SU-DHL-6 (cell line): Measurements from ENCODE around the gene PNO1.

Experiments
- H2AFZ ChIP-seq: fragments of 200-600 bp; sonication (generic); 2 replicates; pipeline ENCODE4 v1.6.1; 2014; ENCODE audit warnings: low read depth, mild to moderate bottlenecking, moderate library complexity, mixed read lengths, antibody characterized with exemption, low read length; ENCODE audit not compliant: severe bottlenecking
- H3F3A ChIP-seq: fragments of 200-600 bp; shearing (Covaris generic); 2 replicates; pipeline ENCODE4 v1.6.0; 2016; ENCODE audit warnings: antibody characterized with exemption, mild to moderate bottlenecking; ENCODE audit not compliant: insufficient read depth
- H3K27ac ChIP-seq: fragments of 200-600 bp; sonication (generic); 2 replicates; pipeline ENCODE4 v1.5.1; 2016; ENCODE audit warnings: low read depth, mild to moderate bottlenecking, low read length, moderate library complexity, mixed read lengths
- H3K27me3 ChIP-seq: fragments of 200-600 bp; sonication (generic), shearing (Covaris generic); 2 replicates; pipeline ENCODE4 v1.6.0; 2014; ENCODE audit warnings: mild to moderate bottlenecking, low read length
- H3K36me3 ChIP-seq: fragments of 200-600 bp; sonication (generic); 2 replicates; pipeline ENCODE4 v1.6.1; 2014; ENCODE audit warnings: mild to moderate bottlenecking, low read length, mixed read lengths
- H3K4me2 ChIP-seq: fragments of 300-600, 200-600 bp; shearing (Covaris generic), sonication (generic); 2 replicates; pipeline ENCODE4 v1.6.0; 2014; ENCODE audit warnings: low read length, low read depth, mild to moderate bottlenecking; ENCODE audit not compliant: poor library complexity, severe bottlenecking
- H3K4me3 ChIP-seq: fragments of 200-600 bp; sonication (generic); 2 replicates; pipeline ENCODE4 v1.5.1; 2014; ENCODE audit warnings: antibody characterized with exemption, low read length, mild to moderate bottlenecking, mixed read lengths; ENCODE audit not compliant: insufficient read depth, poor library complexity, severe bottlenecking
- H3K79me2 ChIP-seq: fragments of 200-600 bp; sonication (generic); 2 replicates; pipeline ENCODE4 v1.6.1; 2014; ENCODE audit warnings: mild to moderate bottlenecking, low read length, moderate library complexity; ENCODE audit not compliant: insufficient read depth
- H3K9ac ChIP-seq: fragments of 200-600 bp; sonication (generic); 2 replicates; pipeline ENCODE4 v1.7.0; 2014; ENCODE audit warnings: mild to moderate bottlenecking, low read length
- H3K9me2 ChIP-seq: fragments of 200-600 bp; sonication (generic); replicated peaks from 2 replicates; pipeline ENCODE4 v1.6.1; 2014; ENCODE audit warnings: low read length; ENCODE audit not compliant: insufficient read depth
- H3K9me3 ChIP-seq: fragments of 200-600 bp; sonication (generic); 2 replicates; pipeline ENCODE4 v1.6.1; 2014; ENCODE audit warnings: low read length, mixed read lengths; ENCODE audit not compliant: insufficient read depth
- H4K20me1 ChIP-seq: fragments of 200-600 bp; sonication (generic); 2 replicates; pipeline ENCODE4 v1.6.1; 2014; ENCODE audit warnings: low read depth, mild to moderate bottlenecking, antibody characterized with exemption, low read length, moderate library complexity, mixed read lengths
- CTCF ChIP-seq: fragments of 200-600 bp; sonication (generic); IDR thresholded peaks from one replicate; pipeline ENCODE4 v1.5.1; 2017; ENCODE audit warnings: antibody characterized with exemption, mild to moderate bottlenecking, low read length, moderate library complexity; ENCODE audit not compliant: insufficient read depth, poor library complexity, severe bottlenecking
- EZH2phosphoT487 ChIP-seq: fragments of 200-600 bp; sonication (generic), shearing (Covaris generic); conservative IDR thresholded peaks from 2 replicates; pipeline ENCODE4 v1.6.1; 2018; ENCODE audit warnings: mild to moderate bottlenecking, antibody characterized with exemption, low read length, moderate library complexity, mixed read lengths

The PNO1 gene

GRCh38 chr2:68121873-68122679 lies 35.6 kb upstream of the PNO1 start:
- Histone ChIP-seq H3K27me3 (no peaks in the 10 kb centered on the region), H3K4me3 (no peak overlapping the region), H3K36me3 (no peaks in the 10 kb centered on the region), H3K79me2 (no peaks in the 10 kb centered on the region), H3K9me2 (no peaks in the 10 kb centered on the region), H3K4me2 (peak overlapping the region; percentile 92), H3F3A (peaks cover 17% of the 10 kb centered on the region), H3K9ac (peak overlapping the region; percentile 51), H3K27ac (peak overlapping the region; percentile 99), H4K20me1 (no peaks in the 10 kb centered on the region), H3K9me3 (no peaks in the 10 kb centered on the region), H2AFZ (peak overlapping the region; percentile 93)
- TF ChIP-seq EZH2phosphoT487 (no peak), CTCF (peak; percentile 88)

- Histone ChIP-seq H3K27me3 (no peaks in the 10 kb centered on the region), H3K9me3 (no peaks in the 10 kb centered on the region), H3K9me2 (no peaks in the 10 kb centered on the region), H3K4me2 (peak overlapping the region; percentile 92), H3K4me3 (no peak overlapping the region), H4K20me1 (no peaks in the 10 kb centered on the region), H3K9ac (no peak overlapping the region), H3K36me3 (no peaks in the 10 kb centered on the region), H3K27ac (no peak overlapping the region), H3K79me2 (no peaks in the 10 kb centered on the region), H3F3A (peaks cover 17% of the 10 kb centered on the region), H2AFZ (peak overlapping the region; percentile 50)
- TF ChIP-seq CTCF (no peak), EZH2phosphoT487 (no peak)
These were observed 35.1 kb upstream of the PNO1 start for GRCh38 chr2:68122680-68122964.

- no peaks in the 10 kb centered on the region for H3K9me2 ChIP-seq
- no peak overlapping the region for H3K9ac ChIP-seq
- no peaks in the 10 kb centered on the region for H4K20me1 ChIP-seq
- no peaks in the 10 kb centered on the region for H3K36me3 ChIP-seq
- H3K79me2 ChIP-seq: no peaks in the 10 kb centered on the region
- H3K9me3 ChIP-seq: no peaks in the 10 kb centered on the region
- no peak overlapping the region for H3K4me2 ChIP-seq
- no peaks in the 10 kb centered on the region for H3K27me3 ChIP-seq
- no peak overlapping the region for H3K4me3 ChIP-seq
- TF ChIP-seq CTCF (no peak), EZH2phosphoT487 (no peak)
- H2AFZ ChIP-seq: no peak overlapping the region
- peaks cover 17% of the 10 kb centered on the region for H3F3A ChIP-seq
- H3K27ac ChIP-seq: no peak overlapping the region
These were observed 33.4 kb upstream of the PNO1 start for GRCh38 chr2:68124321-68124720.
